Astrocyte of the spinal cord (primary cell): Measurements from ENCODE around the gene AGRN.

Experiments used
- DNase-seq: peaks from one replicate; pipeline ENCODE4 v3.0.0; 2011; ENCODE audit warnings: low read depth, low spot score
- H3K4me3 ChIP-seq: 2 replicates; pipeline ENCODE4 v1.5.1; 2011; ENCODE audit warnings: low read depth, mild to moderate bottlenecking, low read length, moderate library complexity
- in situ Hi-C: cut with HindIII; loops from 2 replicates; pipeline ENCODE4 v1.10.0; 2017; ENCODE audit warnings: low sequenced_read_pairs
- TF ChIP-seq, protein P1 (sequence below): IDR thresholded peaks from 2 replicates; pipeline ENCODE4 v1.5.1; 2012; ENCODE audit warnings: low read depth, mild to moderate bottlenecking, low read length, inconsistent platforms

The AGRN gene

DNA sequence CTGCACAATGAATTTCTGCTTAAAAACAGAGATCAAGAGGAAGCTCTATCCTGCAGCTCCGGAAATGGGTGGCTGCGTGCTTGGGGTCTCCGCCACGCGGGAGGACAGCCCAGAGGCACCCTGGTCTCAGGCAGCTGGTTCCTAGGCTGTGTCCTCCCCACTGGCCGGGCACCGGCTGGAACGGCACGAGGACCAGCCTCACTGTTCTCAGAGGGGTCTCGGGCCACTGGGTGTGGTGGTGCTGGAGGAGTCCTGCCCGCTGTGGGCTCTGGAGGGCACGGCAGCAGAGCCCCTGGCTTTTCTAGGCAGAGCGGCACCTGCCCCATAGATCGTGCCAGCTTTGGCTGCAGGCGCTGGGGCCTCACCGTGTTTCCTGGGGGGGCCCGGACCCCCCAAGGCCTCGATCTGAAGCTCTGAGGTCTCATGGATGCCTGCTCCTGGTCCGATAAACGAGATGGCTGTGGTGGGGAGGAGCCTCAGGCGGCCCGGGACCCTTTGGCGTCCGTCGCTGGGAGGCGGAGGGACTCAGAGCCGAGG lies 62.4 kb downstream of the AGRN start:
- DNase-seq = no peak
- in situ Hi-C loops = no loop called here
- no peak overlapping the region for H3K4me3 ChIP-seq
- TF ChIP-seq, protein P1, sequence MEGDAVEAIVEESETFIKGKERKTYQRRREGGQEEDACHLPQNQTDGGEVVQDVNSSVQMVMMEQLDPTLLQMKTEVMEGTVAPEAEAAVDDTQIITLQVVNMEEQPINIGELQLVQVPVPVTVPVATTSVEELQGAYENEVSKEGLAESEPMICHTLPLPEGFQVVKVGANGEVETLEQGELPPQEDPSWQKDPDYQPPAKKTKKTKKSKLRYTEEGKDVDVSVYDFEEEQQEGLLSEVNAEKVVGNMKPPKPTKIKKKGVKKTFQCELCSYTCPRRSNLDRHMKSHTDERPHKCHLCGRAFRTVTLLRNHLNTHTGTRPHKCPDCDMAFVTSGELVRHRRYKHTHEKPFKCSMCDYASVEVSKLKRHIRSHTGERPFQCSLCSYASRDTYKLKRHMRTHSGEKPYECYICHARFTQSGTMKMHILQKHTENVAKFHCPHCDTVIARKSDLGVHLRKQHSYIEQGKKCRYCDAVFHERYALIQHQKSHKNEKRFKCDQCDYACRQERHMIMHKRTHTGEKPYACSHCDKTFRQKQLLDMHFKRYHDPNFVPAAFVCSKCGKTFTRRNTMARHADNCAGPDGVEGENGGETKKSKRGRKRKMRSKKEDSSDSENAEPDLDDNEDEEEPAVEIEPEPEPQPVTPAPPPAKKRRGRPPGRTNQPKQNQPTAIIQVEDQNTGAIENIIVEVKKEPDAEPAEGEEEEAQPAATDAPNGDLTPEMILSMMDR = no peak

DNA sequence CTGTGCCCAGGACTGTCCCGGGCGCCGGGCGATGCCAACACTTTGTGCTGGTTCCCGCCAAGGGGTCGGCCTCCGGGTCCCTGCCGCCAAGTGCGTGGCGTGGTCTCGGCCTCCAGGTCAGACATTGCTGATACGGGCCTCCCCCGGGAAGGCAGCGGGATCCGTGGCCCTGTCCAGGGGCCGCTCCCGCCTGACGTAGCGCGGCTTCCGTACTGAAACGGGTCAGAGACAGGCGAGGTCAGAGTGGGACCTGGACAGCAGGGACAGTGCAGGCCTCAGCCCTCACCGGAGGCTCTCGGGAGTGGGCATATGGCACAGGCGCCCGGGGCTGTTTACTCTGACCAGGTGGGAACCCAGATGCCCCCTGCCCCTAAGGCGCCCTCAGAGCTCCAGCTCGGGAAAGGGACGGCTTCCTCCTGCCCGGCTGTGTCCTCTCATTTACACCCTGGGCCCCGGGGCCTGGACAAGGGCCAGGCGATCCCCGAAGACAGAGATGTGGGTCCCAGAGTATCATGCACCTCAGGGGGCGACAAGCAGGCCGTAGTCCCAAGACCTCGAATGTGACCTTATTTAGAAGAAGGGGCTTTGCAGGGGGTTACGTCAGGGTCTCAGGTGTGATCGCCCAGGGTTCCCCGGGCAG lies 63.0 kb downstream of the AGRN start:
- TF ChIP-seq, protein P1 = no peak
- DNase-seq = no peak
- no peak overlapping the region for H3K4me3 ChIP-seq
- in situ Hi-C loops = no loop called here

DNA sequence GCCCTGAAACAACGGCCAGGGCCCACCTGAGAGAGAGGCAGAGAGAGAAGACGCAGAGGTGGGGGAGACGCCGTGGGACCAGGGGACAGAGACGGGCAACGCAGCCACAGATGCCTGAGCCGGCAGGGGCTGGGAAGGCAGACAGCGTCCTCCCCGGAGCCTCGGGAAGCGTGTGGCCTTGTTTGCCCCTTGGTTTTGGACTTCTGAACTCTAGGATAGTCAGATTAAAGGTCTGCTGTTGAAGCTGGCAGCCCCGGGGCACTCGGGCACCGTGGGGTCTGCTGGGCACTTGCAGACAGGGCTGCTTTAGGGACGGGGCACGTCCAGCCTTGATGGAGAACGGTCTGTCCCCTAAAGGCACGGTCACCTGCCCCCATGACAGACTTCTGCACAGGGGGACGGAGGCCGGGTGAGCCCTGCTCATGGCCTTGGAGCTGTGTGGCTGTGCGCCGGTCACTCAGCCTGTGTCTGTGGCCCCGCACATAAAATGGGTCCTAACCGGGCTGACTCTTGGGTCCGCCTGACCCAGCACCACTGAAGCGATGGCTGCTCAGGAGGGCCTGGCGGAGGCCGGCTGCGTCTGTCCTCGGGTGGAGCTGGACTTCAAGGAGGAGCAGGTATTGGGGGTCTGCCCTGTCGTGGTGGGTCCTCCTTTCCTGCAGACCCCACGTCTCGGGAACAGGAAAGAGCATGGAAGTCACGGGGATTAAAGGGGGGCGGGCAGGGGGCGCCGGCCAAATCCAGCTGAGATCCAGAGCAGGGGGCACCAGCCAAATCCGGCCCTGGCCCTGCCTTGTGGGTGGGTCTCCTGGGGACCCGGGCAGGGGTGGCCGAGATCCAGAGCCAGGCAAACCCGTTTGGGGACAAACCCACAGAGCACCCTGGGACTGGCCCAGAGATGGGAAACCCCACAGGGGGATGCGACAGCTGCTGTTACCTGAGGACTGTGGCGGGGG lies 63.8 kb downstream of the AGRN start:
- H3K4me3 ChIP-seq = no peak overlapping the region
- in situ Hi-C loops = no loop called here
- no peak for DNase-seq
- TF ChIP-seq, protein P1 = no peak

DNA sequence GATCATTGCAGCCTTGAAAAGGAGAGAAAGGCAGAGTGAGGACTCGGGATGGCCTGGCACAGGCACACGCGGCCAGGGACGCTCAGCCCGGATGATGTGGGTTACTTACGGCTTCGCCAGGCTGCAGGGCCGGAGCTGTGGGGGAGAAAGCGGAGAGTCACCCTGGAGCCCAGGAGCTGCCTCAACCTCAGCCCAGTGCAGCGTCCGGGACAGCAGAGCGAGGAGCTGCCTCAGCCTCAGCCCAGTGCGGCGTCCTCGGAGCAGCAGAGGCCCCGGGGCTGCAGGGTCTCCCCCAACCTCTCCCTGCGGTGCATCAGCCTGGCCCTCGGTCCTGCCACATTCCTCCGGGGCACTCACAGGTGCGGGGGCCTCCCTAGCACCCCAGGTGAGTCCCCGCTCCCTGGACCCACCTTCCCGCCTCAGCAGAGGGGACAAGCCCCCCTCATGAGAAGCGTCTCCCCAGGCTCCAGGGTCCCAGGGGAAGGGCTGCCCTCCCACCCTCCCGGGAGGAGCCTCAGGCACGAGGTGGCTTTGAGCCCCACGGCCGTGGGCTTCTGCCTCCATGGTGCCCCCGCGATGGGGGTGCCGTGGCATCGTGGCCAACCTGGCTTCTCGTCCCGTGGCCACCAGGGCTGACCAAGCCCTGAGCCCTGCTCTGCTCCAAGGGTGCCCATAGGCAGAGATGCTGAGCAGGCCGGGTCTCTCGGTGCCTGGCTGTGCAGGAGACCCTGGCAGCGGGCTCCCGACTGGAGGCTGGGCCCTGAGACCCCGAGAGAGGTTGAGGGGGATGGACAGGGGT lies 64.7 kb downstream of the AGRN start:
- DNase-seq = no peak
- TF ChIP-seq, protein P1 = no peak
- H3K4me3 ChIP-seq = no peak overlapping the region
- in situ Hi-C loops = no loop called here

DNA sequence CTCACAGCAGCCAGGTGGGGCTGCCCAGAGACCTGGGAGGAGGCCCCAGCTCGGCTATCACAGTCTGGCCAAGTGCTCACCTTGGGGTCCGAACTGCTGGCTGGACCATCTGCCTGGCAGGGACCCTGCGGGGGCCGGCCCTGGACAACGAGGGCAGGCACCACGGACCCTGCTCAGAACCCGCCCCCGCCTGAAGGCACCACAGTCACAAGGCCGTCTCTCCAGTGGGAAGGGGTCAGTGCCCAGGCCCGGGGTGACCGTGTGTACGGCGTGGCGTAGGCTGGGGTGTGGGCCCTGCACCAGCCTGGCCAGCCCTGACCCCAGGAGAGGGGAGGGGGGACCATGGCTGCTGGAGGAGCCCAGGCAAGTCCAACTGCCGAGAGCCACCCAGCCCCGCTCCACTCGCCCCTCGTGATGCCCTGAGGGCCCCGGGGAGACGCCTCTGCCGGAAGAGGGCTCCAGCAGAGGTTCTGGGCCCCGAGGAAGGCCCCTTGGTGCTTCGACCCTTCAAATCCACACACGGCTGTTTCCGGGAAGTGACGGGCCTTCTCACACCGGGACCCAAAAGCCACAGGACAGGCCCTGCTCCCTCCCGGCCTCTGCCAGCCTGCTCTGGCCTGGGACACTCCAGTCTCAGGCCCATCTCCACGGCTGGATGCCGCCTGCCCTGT lies 65.4 kb downstream of the AGRN start:
- no peak overlapping the region for H3K4me3 ChIP-seq
- DNase-seq = no peak
- TF ChIP-seq, protein P1 = no peak

More for the DNA sequence above, 65.4 kb downstream of the AGRN start:
- in situ Hi-C loops = no loop called here
